WTC11 (cell line): ENCODE data around the gene ABCA13. TPM values are rescaled to one million over a fixed set of nuclear protein-coding genes. Genes with fewer than 3 reads are reported as not detected.
A peak's percentile ranks its signal among the peaks of the same experiment; 100 is the strongest.

ENCODE experiments used
- ATAC-seq: fragments of 200-7000 bp; cut with Tn5 transposase; 2 replicates; pipeline ENCODE4 v1.10.0; 2021; ENCODE audit warnings: mild to moderate bottlenecking, moderate library complexity
- CTCF ChIA-PET: fragments of 300-600 bp; sonication (Branson Sonifier 250); formaldehyde crosslinking; loops from one replicate; lab custom pipeline; 2021; ENCODE audit warnings: antibody characterized with exemption; lab: Charles Lee
- POLR2A ChIA-PET: fragments of 350-600 bp; sonication (Branson Sonifier 250); formaldehyde crosslinking; loops from one replicate; lab custom pipeline; 2021; ENCODE audit warnings: antibody characterized with exemption; lab: Charles Lee
- DNase-seq: peaks from one replicate; pipeline ENCODE4 v3.0.0; 2021; ENCODE audit warnings: low spot score
- H3K27ac Mint-ChIP-seq: 2 replicates; pipeline ENCODE4 v1.8.0; 2021; ENCODE audit warnings: mixed read lengths
- H3K27me3 Mint-ChIP-seq: 2 replicates; pipeline ENCODE4 v1.8.0; 2021; ENCODE audit warnings: low read depth, mild to moderate bottlenecking, moderate library complexity, mixed read lengths
- H3K36me3 Mint-ChIP-seq: 2 replicates; pipeline ENCODE4 v1.8.0; 2021; ENCODE audit warnings: mixed read lengths
- H3K4me1 Mint-ChIP-seq: 2 replicates; pipeline ENCODE4 v1.8.0; 2022; ENCODE audit warnings: mixed read lengths
- H3K4me3 Mint-ChIP-seq: 2 replicates; pipeline ENCODE4 v1.8.0; 2021; ENCODE audit warnings: mild to moderate bottlenecking, moderate library complexity, mixed read lengths
- H3K9me3 Mint-ChIP-seq: 2 replicates; pipeline ENCODE4 v1.8.0; 2021; ENCODE audit warnings: mixed read lengths
- ETV6 ChIP-seq: sonication (generic); formaldehyde crosslinking; IDR thresholded peaks from 2 replicates; pipeline ENCODE4 v1.8.1; 2022; ENCODE audit warnings: mild to moderate bottlenecking, missing genetic modification reagents
- FOXP1 ChIP-seq: sonication (generic); formaldehyde crosslinking; IDR thresholded peaks from 2 replicates; pipeline ENCODE4 v1.8.0; 2022; ENCODE audit warnings: missing genetic modification reagents, mild to moderate bottlenecking, moderate library complexity, borderline replicate concordance
- GABPB1 ChIP-seq: sonication (generic); formaldehyde crosslinking; IDR thresholded peaks from 2 replicates; pipeline ENCODE4 v1.8.1; 2023; ENCODE audit warnings: mild to moderate bottlenecking, missing genetic modification reagents
- GTF2I ChIP-seq: fragments of 250-450 bp; sonication (Bioruptor Pico); conservative IDR thresholded peaks from 2 replicates; pipeline ENCODE4 v1.4.0; 2021; ENCODE audit warnings: mild to moderate bottlenecking
- HMGA2 ChIP-seq: fragments of 250-450 bp; sonication (Bioruptor Pico); IDR thresholded peaks from 2 replicates; pipeline ENCODE4 v1.4.0; 2021; ENCODE audit warnings: mild to moderate bottlenecking, moderate library complexity
- MXD4 ChIP-seq: fragments of 250-450 bp; sonication (Bioruptor Pico); IDR thresholded peaks from 2 replicates; pipeline ENCODE4 v1.8.0; 2021; ENCODE audit warnings: mild to moderate bottlenecking, moderate library complexity, borderline replicate concordance
- ZNF423 ChIP-seq: fragments of 250-450 bp; sonication (Bioruptor Pico); IDR thresholded peaks from 2 replicates; pipeline ENCODE4 v2.1.2; 2022; ENCODE audit warnings: mild to moderate bottlenecking, moderate library complexity
- total RNA-seq: library from RNA; stranded (reverse); gene quantifications from 3 replicates; pipeline ENCODE4 v1.2.3, GENCODE V29; 2021
- TF ChIP-seq, protein P1 (sequence below): sonication (generic); formaldehyde crosslinking; IDR thresholded peaks from 2 replicates; pipeline ENCODE4 v1.8.0; 2023; ENCODE audit warnings: missing genetic modification reagents, mild to moderate bottlenecking, borderline replicate concordance
- TF ChIP-seq, protein P2 (sequence below): sonication (generic); formaldehyde crosslinking; conservative IDR thresholded peaks from 2 replicates; pipeline ENCODE4 v1.8.1; 2023; ENCODE audit warnings: mild to moderate bottlenecking, low read depth, missing genetic modification reagents, moderate library complexity
- TF ChIP-seq, protein P3 (sequence below): fragments of 250-450 bp; sonication (Bioruptor Pico); IDR thresholded peaks from 2 replicates; pipeline ENCODE4 v1.9.0; 2021; ENCODE audit warnings: moderate library complexity, mild to moderate bottlenecking, inconsistent platforms, borderline replicate concordance
- TF ChIP-seq, protein P4 (sequence below): sonication (generic); formaldehyde crosslinking; IDR thresholded peaks from 2 replicates; pipeline ENCODE4 v1.8.1; 2023; ENCODE audit warnings: mild to moderate bottlenecking, moderate library complexity, missing genetic modification reagents

Gene ABCA13
- total RNA-seq, 1 experiment from 2014 or later, result 0.04 TPM

DNA sequence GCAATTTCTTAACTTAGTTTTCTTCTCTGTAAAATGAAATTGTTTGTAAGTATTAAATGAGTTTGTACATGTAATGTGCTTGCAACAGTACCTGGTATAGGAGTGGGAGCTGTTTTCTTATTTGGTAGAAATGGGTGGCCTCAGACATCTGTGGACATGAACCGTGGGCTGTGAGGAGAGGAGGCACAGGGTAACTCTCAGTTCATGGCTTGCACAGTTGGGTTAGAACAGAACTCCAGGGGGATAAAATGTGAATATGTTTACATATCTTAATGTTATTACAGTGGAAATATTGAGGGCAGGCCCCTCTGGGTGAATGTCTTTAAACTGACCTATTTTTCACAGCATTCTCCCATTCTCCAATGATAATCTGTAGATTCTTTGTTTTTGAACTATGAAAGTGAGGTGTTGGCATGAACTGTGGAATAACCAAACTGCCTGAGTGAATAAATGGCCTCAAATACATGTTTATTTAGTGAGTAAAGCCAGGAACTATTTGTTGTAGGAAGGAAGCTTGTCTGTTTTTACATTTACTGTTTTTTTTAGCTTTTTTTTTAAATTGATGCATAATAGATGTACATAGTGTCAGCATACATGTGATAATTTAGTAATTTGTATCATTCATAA lies 2.6 kb downstream of the ABCA13 start (continued):
- TF ChIP-seq, protein P1, sequence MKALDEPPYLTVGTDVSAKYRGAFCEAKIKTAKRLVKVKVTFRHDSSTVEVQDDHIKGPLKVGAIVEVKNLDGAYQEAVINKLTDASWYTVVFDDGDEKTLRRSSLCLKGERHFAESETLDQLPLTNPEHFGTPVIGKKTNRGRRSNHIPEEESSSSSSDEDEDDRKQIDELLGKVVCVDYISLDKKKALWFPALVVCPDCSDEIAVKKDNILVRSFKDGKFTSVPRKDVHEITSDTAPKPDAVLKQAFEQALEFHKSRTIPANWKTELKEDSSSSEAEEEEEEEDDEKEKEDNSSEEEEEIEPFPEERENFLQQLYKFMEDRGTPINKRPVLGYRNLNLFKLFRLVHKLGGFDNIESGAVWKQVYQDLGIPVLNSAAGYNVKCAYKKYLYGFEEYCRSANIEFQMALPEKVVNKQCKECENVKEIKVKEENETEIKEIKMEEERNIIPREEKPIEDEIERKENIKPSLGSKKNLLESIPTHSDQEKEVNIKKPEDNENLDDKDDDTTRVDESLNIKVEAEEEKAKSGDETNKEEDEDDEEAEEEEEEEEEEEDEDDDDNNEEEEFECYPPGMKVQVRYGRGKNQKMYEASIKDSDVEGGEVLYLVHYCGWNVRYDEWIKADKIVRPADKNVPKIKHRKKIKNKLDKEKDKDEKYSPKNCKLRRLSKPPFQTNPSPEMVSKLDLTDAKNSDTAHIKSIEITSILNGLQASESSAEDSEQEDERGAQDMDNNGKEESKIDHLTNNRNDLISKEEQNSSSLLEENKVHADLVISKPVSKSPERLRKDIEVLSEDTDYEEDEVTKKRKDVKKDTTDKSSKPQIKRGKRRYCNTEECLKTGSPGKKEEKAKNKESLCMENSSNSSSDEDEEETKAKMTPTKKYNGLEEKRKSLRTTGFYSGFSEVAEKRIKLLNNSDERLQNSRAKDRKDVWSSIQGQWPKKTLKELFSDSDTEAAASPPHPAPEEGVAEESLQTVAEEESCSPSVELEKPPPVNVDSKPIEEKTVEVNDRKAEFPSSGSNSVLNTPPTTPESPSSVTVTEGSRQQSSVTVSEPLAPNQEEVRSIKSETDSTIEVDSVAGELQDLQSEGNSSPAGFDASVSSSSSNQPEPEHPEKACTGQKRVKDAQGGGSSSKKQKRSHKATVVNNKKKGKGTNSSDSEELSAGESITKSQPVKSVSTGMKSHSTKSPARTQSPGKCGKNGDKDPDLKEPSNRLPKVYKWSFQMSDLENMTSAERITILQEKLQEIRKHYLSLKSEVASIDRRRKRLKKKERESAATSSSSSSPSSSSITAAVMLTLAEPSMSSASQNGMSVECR, result no peak

DNA sequence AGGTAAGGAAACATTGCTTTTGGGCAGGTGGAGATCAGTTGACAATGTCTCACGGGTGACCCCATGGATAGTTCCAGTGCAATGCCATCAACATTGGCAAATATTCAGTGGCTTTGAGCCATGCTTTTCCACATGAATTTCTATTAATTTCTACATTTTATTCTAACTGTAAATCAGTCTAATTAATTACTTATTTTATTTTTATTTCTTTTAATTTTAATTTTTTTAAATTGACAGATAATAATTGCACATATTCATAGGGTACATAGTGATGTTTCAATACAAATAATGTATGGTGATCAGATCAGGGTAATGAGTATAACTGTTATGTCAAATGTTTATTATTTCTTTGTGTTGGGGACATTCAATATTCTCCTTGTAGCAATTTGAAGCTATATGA lies 3.8 kb downstream of the ABCA13 start:
- Mint-ChIP-seq H3K9me3 (peaks cover under 1% of the 10 kb centered on the region), H3K27me3 (peaks cover 31% of the 10 kb centered on the region), H3K36me3 (peaks cover under 1% of the 10 kb centered on the region), H3K4me1 (peaks cover 20% of the 10 kb centered on the region), H3K4me3 (no peak overlapping the region), H3K27ac (no peak overlapping the region)
- CTCF ChIA-PET, result no interaction called here
- peak; percentile 95 for TF ChIP-seq HMGA2 (CRISPR knock-in tag)
- TF ChIP-seq ETV6, result no peak
- DNase-seq (no peak), ATAC-seq (no peak)
- POLR2A ChIA-PET, result no interaction called here

DNA sequence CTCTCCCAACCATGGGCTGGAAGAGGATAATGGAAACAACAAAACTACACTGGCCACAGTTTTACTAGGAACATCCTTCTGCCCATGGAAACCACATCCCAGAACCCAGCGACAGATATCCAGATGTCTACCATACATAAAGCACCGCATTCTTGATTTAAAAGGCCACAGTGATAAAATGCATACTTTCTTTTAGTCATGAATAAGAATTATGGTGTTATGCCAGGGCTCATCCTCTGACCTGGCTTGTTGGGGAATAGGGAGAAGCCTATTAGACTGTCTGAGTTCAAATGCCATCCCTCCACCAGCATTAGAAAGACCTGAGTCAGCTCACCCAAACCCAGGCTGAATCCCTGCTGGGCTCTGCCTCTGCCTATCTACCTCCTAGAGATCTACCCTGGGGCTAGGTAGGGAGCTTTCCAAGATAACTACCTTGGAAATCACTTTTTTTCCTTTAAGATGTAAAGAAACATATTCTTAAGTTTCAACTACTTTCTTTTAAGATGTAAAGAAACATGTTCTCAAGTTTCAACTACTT lies 5.2 kb downstream of the ABCA13 start:
- Mint-ChIP-seq H3K36me3 (no peaks in the 10 kb centered on the region), H3K27me3 (peaks cover 31% of the 10 kb centered on the region), H3K9me3 (no peaks in the 10 kb centered on the region), H3K4me3 (no peak overlapping the region), H3K27ac (no peak overlapping the region), H3K4me1 (peaks cover 20% of the 10 kb centered on the region)
- CTCF ChIA-PET, result interaction anchor here (1.0 kb wide), 1 partner anchor 22 kb away, joined by 3 read pairs; no protein-coding TSS in a partner anchor
- TF ChIP-seq ZNF423 (0 out of 2 replicates have a peak, but pooled peaks have one; percentile 25), GABPB1 (CRISPR knock-in tag) (no peak)
- ATAC-seq (peak; percentile 57), DNase-seq (no peak)
- POLR2A ChIA-PET, result no interaction called here

DNA sequence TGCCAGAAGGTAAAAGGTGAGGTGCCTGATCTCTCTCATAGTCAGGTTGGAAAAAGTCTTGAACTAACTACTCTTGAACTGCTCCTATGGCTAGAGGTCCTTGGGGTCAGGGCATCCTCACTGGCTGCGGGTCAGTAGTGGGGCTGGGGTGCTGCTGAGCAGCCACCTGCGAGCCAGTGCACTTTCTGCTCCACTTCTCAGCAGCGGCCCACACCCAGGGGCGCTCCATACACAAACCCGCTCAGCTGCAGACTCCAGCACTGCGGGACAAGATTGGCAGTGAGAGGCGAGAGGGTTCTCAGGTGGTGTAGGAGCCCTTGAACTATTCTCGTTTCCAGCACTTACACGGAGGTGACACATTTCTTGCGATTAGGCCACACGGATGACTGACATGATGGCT lies 6.0 kb downstream of the ABCA13 start:
- Mint-ChIP-seq H3K4me1 (peaks cover 23% of the 10 kb centered on the region), H3K9me3 (no peaks in the 10 kb centered on the region), H3K27me3 (peaks cover 31% of the 10 kb centered on the region), H3K27ac (no peak overlapping the region), H3K36me3 (no peaks in the 10 kb centered on the region), H3K4me3 (no peak overlapping the region)
- ChIA-PET CTCF (no interaction called here), POLR2A (no interaction called here)
- DNase-seq (no peak), ATAC-seq (peak; percentile 34; the same call in 1 of the 2 replicates)
- no peak for TF ChIP-seq FOXP1
- no peak for TF ChIP-seq MXD4 (CRISPR knock-in tag)
- TF ChIP-seq ZNF423, result no peak
- TF ChIP-seq, protein P2, sequence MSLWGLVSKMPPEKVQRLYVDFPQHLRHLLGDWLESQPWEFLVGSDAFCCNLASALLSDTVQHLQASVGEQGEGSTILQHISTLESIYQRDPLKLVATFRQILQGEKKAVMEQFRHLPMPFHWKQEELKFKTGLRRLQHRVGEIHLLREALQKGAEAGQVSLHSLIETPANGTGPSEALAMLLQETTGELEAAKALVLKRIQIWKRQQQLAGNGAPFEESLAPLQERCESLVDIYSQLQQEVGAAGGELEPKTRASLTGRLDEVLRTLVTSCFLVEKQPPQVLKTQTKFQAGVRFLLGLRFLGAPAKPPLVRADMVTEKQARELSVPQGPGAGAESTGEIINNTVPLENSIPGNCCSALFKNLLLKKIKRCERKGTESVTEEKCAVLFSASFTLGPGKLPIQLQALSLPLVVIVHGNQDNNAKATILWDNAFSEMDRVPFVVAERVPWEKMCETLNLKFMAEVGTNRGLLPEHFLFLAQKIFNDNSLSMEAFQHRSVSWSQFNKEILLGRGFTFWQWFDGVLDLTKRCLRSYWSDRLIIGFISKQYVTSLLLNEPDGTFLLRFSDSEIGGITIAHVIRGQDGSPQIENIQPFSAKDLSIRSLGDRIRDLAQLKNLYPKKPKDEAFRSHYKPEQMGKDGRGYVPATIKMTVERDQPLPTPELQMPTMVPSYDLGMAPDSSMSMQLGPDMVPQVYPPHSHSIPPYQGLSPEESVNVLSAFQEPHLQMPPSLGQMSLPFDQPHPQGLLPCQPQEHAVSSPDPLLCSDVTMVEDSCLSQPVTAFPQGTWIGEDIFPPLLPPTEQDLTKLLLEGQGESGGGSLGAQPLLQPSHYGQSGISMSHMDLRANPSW (CRISPR knock-in tag), result no peak
- no peak for TF ChIP-seq GTF2I (CRISPR knock-in tag)
- TF ChIP-seq, protein P3, sequence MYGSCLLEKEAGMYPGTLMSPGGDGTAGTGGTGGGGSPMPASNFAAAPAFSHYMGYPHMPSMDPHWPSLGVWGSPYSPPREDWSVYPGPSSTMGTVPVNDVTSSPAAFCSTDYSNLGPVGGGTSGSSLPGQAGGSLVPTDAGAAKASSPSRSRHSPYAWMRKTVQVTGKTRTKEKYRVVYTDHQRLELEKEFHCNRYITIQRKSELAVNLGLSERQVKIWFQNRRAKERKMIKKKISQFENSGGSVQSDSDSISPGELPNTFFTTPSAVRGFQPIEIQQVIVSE (CRISPR knock-in tag), result no peak
- TF ChIP-seq, protein P4, sequence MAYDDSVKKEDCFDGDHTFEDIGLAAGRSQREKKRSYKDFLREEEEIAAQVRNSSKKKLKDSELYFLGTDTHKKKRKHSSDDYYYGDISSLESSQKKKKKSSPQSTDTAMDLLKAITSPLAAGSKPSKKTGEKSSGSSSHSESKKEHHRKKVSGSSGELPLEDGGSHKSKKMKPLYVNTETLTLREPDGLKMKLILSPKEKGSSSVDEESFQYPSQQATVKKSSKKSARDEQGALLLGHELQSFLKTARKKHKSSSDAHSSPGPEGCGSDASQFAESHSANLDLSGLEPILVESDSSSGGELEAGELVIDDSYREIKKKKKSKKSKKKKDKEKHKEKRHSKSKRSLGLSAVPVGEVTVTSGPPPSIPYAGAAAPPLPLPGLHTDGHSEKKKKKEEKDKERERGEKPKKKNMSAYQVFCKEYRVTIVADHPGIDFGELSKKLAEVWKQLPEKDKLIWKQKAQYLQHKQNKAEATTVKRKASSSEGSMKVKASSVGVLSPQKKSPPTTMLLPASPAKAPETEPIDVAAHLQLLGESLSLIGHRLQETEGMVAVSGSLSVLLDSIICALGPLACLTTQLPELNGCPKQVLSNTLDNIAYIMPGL (CRISPR knock-in tag), result no peak
